GM19240 (cell line): ENCODE results near the gene ITGA5.

Source experiments
- DNase-seq: peaks from one replicate; pipeline ENCODE4 v3.0.0; 2011; ENCODE audit warnings: low spot score; ENCODE audit not compliant: insufficient read length

The ITGA5 gene

DNA sequence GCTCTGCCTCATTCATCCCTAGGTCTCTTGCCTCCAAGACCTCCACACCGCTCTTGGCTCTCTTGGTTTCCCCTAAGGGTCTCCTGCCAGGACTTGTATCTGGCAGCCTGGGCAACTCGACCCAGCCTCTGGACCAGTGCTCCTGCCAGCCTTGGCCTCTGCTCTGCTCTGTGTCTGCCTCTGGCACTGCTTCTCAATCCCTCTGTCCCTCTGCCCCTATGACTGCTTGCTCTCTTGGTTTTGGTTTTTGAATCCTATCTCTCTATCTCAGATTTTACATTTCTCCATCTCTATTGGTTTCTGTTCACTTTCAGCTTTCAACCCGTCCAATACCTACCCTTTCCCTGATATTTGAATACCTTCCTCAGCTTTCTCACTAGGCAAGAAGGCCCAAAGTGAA is 6.3 kb downstream of the ITGA5 start:
- no peak for DNase-seq

DNA sequence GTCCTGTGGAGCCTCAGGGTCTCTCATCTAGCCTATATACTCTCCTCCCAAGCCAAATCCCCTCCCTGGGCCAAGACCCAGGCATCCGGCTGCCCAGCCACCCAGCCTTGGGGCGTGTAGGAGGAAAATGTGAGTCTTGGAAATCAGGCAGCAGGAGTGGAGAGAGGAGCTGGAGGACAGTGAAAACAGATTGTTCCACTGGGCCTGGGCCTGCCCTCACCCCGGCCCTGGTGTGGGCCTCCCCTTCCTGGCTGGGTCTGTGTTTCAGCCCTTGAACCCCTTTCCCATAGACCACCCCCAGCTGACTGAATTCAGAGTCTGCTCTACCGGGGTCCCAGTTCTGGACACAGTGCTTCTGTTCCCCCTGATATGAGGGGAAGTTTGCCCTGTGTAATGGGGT is 6.7 kb downstream of the ITGA5 start:
- DNase-seq: no peak

GRCh38 chr12:54411391-54412241 is 7.5 kb downstream of the ITGA5 start:
- no peak for DNase-seq

DNA sequence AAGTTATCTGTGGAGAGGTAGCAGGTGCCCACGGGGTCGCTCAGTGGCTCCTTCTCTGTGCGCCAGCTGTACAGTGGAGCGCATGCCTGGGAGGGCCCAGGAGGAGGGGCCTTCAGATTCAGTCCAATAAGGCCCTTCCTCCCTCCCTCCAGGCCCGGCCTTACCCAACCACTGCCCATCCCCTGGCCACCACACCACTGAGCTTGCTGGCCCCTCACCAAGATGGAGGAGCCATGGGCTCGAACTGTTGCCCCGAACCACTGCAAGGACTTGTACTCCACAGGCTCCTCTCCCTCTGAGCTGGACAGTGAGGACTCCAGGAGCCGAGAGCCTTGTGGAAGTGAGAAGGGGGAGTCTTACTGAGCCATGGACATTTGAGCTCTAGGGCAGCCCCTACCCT is 9.8 kb downstream of the ITGA5 start:
- DNase-seq: no peak

- DNase-seq: no peak
These were observed 11.7 kb downstream of the ITGA5 start for GRCh38 chr12:54407183-54407905.

- DNase-seq: no peak
These were observed 13.5 kb downstream of the ITGA5 start for GRCh38 chr12:54405573-54405972.

DNA sequence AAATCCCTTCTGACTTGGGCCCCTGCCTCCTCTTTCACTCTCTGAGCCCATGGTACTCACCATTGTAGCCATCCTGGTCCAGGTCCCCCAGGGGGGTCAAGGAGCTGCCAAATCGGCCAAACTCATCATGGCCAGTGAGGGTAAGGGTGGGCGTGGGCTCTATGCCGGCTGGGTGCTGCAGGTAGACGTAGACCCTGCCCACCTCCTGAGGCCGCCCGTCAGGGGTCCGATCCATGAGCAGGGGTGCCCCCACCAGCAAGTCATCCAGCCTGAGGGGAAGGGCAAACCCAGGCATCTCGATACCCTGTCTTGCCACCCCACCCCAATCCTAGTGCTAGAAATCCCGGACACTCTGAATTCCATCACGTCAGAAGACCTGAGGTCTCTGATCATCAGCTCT is 14.0 kb downstream of the ITGA5 start:
- DNase-seq: no peak

DNA sequence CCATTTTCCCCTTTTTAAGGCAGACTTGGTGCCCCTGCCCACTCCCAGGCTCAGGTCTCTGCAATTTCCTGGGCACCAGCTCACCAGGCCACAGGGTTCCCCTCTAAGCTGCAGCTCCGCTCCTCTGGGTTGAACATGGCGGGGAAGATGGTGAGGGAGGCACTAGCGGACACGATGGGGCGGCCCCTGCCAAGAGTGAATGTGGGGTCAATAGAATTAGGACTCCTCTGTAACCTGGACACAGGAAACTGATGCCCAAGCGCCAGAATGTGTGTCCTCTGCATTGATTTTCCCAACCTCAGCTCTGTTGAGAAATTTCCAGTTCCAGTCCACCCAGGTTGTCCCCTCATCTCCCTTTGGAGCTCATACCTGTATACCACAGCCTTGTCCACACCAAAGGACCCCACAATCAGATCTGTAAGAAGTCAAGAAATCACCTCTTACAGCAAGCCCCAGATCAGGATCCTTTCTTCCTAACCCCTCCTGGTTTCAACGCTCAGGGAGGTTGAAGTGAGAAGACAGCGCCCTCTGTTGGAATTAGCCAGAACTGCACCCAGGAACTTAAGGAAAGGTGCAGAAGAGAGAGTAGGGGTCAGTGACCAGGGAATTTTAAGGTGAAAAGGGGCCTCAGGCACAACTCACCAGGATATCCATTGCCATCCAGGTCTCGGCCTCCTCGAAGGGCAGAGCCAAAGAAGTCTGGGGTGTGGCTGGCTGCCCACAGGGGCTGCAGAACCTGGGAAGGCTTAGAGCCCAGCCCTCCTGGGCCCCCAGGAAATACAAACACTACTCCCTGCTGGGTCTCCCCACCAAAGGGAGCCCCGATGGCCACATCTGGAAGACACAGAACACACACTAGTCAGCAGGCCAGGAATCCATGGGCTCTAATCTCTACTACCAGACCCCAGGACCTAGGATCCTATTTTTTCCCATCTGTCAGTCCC is 14.7 kb downstream of the ITGA5 start:
- peak; percentile 45 for DNase-seq

DNA sequence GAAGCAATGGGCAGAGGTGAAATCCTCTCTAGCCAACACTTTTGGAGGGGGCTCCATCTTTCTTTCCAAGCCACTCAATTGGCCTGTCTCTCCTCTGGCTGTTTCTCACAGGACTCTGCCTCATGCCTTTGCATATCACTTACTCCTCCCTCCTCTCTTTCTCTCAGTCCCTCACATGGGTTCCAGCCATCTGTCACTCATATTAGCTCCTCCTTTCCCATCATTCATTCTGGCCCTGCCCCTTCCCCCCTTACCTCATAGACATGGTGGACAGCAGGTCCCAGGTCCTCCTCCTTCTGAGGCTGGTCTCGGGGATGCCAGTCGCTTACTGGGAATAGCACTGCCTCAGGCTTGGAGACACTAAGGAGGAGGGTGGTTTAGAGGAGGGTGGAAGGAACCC is 17.9 kb downstream of the ITGA5 start:
- DNase-seq: no peak

- DNase-seq: peak; percentile 86
These were observed 19.9 kb downstream of the ITGA5 start for GRCh38 chr12:54398995-54399793.

- no peak for DNase-seq
These were observed 20.8 kb downstream of the ITGA5 start for GRCh38 chr12:54398218-54398617.

DNA sequence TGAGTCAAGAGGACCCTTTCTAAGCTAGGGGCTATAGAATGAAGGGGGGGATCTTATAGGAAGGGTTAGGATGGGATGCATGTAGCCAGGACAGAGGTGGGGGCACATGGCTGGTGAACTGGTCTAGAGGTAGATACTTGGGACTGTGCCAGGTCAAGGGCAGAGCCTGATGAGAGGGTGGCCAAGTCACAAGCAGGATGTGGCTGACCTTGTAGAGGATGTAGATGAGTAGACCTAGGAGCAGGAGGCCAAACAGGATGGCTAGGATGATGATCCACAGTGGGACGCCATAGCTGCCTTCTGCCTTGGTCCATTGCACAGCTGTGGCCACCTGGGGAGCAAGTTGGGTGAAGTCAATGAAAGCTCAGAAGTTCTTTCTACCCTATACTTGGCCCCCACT is 21.9 kb downstream of the ITGA5 start:
- no peak for DNase-seq

DNA sequence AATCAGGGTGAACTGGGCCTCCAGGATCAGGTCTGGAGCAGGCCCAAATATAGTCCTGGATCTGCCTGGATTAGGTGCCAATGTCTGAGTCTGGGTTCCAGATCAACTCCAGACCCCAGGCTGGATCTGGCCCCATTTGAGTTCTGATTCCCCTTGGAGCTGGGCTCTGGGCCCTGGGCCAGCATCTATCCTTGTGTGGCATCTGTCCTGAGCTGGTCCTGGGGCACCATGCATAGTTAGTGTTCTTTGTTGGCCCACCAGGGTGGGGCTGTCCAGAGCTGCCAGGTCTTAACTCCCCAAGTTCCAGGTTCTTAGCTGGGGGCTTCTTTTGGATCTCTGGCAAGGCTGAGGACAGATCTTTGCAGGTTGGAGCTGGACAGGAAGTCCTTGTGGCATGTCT is 23.5 kb downstream of the ITGA5 start:
- no peak for DNase-seq

DNA sequence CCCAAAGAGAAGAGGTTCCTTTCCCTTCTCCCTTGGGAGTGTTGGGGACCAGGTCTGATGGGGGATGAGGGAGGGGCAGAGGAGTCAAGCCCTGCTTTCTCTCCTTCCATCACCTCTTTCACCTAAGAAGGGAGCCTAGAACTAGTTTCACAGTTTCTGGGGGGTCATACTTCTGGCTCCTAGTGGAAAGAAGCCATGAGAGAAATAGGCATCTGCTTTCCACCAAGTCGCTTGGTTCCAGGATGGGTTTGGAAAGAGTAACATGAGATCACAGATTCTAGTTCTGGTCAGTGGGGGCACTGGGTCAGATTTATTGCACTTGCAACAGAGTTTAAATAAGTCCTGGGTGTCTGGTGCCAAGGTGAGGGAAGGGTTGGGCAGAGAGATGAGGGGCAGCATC is 24.1 kb downstream of the ITGA5 start:
- DNase-seq: no peak

DNA sequence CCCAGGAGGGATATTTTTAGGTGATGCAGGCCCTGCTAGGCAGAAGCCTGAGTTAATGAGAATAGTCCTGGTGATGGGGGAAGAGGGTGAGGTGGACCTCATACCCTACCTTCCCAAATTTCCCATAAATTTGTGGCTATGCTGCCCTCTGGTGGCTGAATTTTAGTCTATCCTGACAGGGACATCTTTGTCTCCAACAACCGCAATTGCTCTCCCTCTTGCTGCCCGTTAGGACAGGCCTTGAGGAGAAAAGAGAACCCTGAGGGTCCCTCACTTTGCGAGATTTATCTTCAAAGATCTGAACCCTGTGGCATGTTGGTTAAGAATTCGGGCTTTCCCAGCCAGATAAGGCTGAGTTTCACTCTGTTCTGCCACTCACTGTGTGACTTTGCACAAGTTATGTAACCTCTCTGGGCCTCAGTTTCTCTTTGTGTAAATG is 24.8 kb downstream of the ITGA5 start:
- no peak for DNase-seq

- no peak for DNase-seq
These were observed 25.3 kb downstream of the ITGA5 start for GRCh38 chr12:54393743-54394142.

DNA sequence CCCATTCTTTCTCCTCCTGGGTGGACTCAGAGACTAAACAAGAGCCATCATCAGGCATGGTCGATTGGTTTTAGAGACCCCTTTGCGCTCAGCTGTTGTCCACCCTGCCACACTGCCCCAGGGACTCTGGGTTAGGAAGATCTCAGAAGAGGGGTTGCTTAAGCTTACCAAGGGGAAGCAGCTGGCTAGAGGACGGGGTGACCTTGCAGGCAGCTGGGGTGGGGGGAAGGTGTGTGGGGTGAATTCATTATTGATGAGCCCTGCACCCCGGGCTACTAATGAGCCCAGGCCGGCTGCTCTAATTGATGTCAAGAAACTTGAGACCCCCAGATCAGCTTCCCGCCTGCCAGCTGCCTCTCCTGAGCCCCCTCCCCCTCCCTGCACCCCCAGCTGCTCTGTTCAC is 25.9 kb downstream of the ITGA5 start:
- no peak for DNase-seq

- no peak for DNase-seq
These were observed 26.4 kb downstream of the ITGA5 start for GRCh38 chr12:54392485-54393206.

GRCh38 chr12:54390668-54391551 is 28.2 kb downstream of the ITGA5 start:
- peak; percentile 61 for DNase-seq
